HG03159 (cell line): ENCODE measurements around the gene PALB2.
A peak's percentile ranks its signal among the peaks of the same experiment; 100 is the strongest.

ENCODE experiments used
- ATAC-seq: cut with Tn5 transposase; IDR thresholded peaks from one replicate; pipeline ENCODE4 v1.9.1; 2021; ENCODE audit warnings: mild to moderate bottlenecking, moderate library complexity; ENCODE audit not compliant: unreplicated experiment

PALB2 gene

DNA sequence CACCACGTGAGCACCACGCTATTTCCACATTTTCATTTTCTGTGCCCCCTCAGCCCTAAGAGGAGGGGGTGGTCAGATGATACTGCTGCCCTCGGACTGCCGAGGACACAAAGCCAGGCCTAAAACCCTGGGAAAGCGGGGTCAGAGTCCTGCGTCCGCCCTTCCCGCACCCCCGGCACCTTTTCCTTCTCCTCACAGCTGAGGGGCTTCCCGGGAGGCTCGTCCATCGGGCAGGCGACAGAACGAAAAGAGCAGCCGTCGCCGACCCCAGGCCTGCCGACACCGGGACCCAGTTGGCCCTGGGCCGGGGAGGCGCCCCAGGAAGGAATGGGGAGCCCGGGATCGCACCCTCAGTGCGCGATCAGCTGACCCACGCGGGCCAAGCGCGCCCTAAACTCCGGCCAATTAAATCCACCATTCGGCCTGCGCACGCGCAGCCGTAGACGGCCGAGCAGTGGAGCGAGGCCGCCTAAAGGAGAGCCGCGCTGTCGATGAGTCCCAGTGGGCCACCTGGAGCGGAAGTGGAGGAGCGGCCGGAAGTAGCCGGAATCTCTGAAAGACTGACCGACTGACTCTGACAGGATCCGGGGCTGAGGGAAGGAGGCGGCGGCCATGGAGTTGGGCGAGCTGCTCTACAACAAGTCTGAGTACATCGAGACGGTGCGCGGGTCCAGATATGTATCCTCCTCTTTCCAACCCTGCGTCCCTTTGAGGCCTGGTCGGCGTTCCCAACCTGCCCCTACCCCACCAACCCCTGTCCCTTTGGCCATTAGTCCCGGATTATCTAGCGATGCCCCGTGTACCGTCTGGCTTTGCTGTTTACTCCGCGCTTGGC lies at the start of gene PALB2, which contains the start of gene DCTN5:
Gene PALB2, minus strand, starts transcription at position 380 of the 835 bp plus-strand sequence. Its CDS starts 153 bp downstream, at position 227.
Gene DCTN5, plus strand, starts transcription at position 536 of the 835 bp plus-strand sequence. Its CDS starts 77 bp downstream, at position 613.
- peak; percentile 92 for ATAC-seq

- ATAC-seq, result no peak
These were observed 48.5 kb upstream of the PALB2 start for GRCh38 chr16:23689442-23690187.

- ATAC-seq, result no peak
These were observed 46.1 kb upstream of the PALB2 start for GRCh38 chr16:23687034-23687808.

- no peak for ATAC-seq
These were observed 42.4 kb upstream of the PALB2 start for GRCh38 chr16:23683487-23683886.

DNA sequence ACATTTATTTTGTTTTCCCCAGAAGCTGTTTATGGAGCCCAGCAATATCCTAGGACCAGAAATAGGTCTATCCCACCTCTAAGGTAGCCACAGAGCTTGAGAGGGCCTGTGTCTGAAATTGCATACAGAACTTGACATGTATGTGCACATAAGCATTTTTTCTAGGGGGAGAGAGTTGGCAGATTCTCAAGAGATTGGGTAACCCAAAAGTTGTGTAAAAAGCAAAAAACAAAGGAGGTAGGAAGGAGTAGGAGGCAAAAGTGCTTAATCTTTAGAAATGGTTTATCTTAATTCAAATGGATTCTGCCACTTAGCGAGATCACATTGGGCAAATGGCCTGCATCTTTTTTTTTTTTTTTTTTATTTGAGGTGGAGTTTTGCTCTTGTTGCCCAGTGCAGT lies 41.1 kb upstream of the PALB2 start:
- ATAC-seq, result no peak

DNA sequence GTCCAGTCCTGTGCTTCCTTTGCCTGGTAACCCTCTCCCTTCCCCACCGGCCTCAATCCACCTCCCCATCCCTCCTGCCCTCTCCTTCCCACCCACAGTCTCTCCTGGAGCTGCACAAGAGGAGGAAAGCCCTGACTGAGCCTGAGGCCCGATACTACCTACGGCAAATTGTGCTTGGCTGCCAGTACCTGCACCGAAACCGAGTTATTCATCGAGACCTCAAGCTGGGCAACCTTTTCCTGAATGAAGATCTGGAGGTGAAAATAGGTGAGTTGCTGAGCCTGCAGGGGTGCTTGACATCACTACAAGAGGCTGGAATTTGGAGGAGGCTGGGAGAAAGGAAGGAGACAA lies 38.9 kb upstream of the PALB2 start:
- ATAC-seq, result no peak

DNA sequence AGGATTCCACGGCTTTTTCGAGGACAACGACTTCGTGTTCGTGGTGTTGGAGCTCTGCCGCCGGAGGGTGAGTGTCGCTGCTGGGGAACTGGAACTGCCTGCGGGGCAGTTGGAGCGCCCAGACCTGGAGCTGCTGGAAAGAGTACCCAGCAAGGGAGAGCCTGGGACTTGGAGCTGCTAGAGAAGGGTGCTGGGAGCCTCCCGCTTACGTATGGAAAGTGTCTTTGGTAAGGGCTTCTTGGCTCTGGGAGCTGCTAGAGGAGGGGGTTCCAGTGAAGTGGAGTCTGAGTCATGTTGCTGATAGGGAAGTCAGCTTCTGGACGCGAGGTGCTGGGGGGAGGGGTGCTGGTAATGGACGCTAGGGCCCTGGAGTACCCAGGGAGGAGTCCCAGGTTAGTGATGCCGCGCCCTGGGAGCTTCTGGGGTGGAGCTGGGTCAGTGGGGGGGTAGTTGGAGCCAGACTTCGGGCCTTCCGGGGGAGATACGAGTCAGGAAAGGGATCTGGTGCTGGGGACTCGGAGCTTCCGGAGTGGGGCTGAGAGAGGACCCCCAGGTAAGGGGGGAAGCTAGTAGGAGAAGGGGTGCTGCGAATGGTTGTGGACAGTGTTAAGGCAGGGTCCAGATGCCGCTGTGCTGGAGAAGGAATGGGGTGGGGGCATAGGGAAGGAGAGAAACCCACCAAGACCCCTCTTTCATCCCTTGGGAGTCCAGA lies 38.3 kb upstream of the PALB2 start:
- peak; percentile 27 for ATAC-seq

GRCh38 chr16:23678430-23679273 lies 37.5 kb upstream of the PALB2 start, which contains the start of gene PLK1:
Gene PLK1, plus strand, starts transcription at chr16:23678889. Its CDS starts 44 bp downstream, at chr16:23678933.
- peak; percentile 76 for ATAC-seq

GRCh38 chr16:23676924-23677480 lies 35.9 kb upstream of the PALB2 start:
- no peak for ATAC-seq

GRCh38 chr16:23673971-23674614 lies 33.0 kb upstream of the PALB2 start:
- no peak for ATAC-seq

- peak; percentile 95 for ATAC-seq
These were observed 29.1 kb upstream of the PALB2 start for GRCh38 chr16:23670137-23670776.

DNA sequence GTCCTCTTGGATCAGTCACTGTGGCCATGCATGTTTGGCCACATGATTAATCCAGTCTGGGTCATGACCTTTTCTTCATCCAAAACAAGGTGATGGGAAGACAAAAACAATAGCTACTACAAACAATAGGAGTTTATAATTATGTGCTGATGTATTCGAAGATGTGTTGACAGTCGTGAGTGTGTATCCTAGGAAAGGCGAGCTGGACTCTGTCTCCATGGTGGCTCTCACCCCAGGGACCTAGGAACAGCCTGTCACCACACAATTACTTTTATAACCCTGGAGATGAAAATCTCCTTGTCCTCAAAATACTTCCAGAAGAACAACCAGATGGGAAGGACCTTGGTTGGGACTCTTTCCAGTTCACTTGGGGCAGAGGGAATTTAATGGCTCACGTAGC lies 27.8 kb upstream of the PALB2 start:
- ATAC-seq, result no peak

GRCh38 chr16:23668225-23668624 lies 27.1 kb upstream of the PALB2 start:
- no peak for ATAC-seq

DNA sequence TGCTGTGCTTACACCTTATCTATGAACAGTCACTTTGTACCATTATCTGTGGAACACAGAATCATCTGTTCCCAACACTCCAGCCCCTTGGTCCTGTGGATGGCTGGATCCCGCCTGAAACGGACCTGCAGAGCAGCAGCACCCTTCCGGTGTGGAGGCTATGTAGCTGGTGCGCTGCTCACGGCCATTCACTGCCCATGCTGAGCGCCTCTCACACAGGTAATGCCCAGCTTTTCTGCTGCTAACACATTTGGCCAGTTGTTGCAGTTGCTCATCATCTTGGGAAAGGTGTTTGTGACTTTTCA lies 26.2 kb upstream of the PALB2 start:
- no peak for ATAC-seq

GRCh38 chr16:23666571-23667354 lies 25.7 kb upstream of the PALB2 start:
- no peak for ATAC-seq

GRCh38 chr16:23663918-23664317 lies 22.8 kb upstream of the PALB2 start:
- ATAC-seq, result no peak

GRCh38 chr16:23651943-23652468 lies 10.9 kb upstream of the PALB2 start:
- peak; percentile 53 for ATAC-seq
